GM18951 (cell line): ENCODE data around the gene LTK.

Experiments
- POLR2A ChIP-seq: IDR thresholded peaks from 4 replicates; pipeline ENCODE4 v1.6.1; 2011; ENCODE audit warnings: mild to moderate bottlenecking; ENCODE audit not compliant: insufficient read length, insufficient read depth; ENCODE audit errors: extremely low read depth
- in situ Hi-C: fragments of 300-500 bp; cut with MboI; formaldehyde crosslinking; loops from one replicate; pipeline ENCODE4 v1.12.0; 2022; ENCODE audit warnings: low sequenced_read_pairs, mixed read lengths, inconsistent platforms; ENCODE audit not compliant: unreplicated experiment

The LTK gene

GRCh38 chr15:41512512-41512939 lies 1.1 kb downstream of the LTK start:
- in situ Hi-C loops = no loop called here
- no peak for TF ChIP-seq POLR2A

GRCh38 chr15:41511899-41512369 lies 1.7 kb downstream of the LTK start:
- in situ Hi-C loops = no loop called here
- no peak for TF ChIP-seq POLR2A

GRCh38 chr15:41511331-41511898 lies 2.2 kb downstream of the LTK start:
- in situ Hi-C loops = no loop called here
- TF ChIP-seq POLR2A = no peak

GRCh38 chr15:41510728-41511127 lies 2.9 kb downstream of the LTK start:
- TF ChIP-seq POLR2A = no peak

GRCh38 chr15:41507820-41508290 lies 5.8 kb downstream of the LTK start:
- no peak for TF ChIP-seq POLR2A
- in situ Hi-C loops = no loop called here

More at GRCh38 chr15:41510728-41511127, 2.9 kb downstream of the LTK start:
- in situ Hi-C loops = no loop called here

- TF ChIP-seq POLR2A = no peak
- in situ Hi-C loops = no loop called here
These were observed 6.8 kb downstream of the LTK start for GRCh38 chr15:41506796-41507341.

DNA sequence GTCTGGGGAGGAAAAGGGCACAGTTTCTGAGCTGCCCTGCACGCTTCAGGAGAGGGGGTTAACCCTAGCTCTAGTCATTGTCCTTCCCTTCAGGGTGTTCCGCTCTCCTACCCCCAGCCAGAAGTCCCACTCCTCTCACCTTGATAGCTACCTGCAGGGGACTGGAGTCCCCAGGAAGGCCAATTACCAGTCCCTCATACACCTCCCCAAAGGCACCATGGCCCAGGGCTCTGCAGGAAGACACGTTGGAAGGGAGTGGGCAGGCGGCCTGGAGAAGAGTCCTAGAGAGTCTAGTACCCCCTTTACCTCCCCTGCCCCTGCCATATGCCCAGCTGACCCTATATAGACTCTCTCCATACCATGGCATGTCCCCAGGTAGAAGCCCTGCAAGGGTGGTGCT lies 7.9 kb downstream of the LTK start:
- no peak for TF ChIP-seq POLR2A
- in situ Hi-C loops = no loop called here

DNA sequence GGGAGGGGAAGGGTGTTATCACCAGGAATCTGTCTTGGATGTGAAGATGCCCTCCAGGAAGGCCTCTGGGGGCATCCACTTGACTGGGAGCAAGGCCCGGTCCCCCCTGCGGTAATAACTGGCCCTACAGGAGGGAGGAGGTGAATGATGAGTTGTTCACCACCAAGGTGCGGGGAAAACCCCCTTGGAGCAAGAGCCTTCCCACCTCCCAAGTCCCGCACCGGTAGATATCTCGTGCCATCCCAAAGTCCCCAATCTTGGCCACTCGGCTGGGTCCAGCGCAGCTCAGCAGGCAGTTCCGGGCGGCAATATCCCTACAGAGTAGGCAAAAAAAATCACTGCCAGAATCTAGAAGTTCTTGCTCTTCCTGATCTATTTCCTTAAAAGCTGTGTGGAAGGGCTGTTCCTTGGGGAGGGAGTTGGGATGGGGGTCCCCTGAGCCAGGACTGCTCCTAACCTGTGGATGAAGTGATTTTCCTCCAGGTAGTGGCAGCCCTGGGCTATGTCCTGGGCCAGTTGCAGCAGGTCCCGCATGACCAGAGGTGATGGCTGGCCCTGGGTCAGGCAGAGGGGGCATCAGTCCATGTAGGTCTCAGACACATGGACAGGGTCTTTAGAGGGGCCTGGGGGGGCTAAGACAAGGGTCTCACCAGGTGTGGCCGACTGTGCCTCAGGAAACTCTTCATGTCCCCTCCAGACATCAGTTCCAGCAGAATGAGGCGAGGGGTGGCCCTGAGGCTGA lies 8.7 kb downstream of the LTK start:
- no peak for TF ChIP-seq POLR2A
- in situ Hi-C loops = no loop called here

- TF ChIP-seq POLR2A = no peak
- in situ Hi-C loops = no loop called here
These were observed 10.0 kb downstream of the LTK start for GRCh38 chr15:41503669-41504010.

DNA sequence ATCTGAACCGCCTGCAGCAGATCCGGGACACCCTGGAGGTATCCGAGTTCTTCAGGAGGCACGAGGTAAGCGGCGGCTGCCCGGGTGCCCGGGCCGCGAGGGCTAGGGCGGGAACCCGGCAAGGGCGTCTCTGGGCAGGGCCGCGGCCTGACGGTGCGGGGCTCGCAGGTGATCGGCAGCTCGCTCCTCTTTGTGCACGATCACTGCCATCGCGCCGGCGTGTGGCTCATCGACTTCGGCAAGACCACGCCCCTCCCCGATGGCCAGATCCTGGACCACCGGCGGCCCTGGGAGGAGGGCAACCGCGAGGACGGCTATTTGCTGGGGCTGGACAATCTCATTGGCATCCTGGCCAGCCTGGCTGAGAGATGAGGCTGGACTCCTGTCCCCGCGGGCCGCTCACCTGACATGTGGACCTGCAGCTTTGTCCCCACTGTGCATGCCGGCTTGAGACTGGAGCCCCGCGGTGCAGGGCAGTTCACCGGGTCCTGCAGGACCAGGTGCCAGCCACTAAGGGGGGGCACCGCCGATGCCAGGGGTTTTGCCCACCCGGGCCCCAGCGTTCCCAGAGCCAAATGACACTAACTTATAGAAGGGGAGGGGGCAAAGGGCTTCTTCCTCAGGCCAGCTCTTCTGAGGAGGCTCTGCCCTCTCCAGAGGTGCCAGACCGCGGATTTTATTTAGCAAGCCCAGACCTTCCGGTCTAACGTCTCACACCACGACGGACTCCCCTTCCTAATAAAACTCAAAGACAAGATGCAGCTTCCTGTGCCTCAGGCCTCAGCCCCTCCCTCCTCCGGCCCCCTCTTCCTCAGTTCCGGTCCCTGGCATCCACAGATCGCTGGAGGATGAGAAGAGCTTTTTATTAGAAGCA lies 10.6 kb downstream of the LTK start:
- no peak for TF ChIP-seq POLR2A
- in situ Hi-C loops = no loop called here

DNA sequence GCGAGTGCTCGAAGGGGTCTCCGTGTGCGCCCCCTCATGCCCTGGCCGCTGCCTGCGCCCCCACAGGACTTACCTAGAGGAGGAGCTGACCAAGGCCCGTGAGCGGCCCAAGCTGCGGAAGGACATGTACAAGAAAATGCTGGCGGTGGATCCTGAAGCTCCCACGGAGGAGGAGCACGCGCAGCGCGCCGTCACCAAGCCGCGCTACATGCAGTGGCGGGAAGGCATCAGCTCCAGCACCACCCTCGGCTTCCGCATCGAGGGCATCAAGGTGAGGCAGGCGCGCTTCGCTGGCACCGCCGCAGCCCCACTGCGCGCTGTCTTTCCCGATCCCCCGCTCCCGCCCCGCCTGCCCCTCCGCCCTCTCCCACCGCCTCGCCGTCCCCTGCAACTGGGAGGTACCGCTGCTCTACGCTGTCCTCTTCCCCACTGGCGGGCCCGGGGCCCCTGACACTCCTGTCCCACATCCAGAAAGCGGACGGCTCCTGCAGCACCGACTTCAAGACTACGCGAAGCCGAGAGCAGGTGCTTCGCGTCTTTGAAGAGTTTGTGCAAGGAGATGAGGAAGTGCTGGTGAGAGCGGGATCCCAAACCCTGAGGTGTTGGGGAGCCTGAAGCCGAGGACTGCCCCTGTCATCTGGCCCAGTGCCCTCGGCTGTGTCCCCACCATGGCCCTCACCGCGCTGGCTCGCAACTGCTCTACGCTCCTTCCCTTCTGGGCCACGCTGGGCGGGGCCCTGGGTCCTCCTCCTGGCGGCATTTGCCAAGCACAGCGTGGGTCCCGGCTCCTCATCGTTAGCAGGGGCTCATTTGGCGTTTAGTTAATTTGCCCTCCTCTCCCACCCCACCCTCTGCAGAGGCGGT lies 11.5 kb downstream of the LTK start:
- in situ Hi-C loops = no loop called here
- no peak for TF ChIP-seq POLR2A

DNA sequence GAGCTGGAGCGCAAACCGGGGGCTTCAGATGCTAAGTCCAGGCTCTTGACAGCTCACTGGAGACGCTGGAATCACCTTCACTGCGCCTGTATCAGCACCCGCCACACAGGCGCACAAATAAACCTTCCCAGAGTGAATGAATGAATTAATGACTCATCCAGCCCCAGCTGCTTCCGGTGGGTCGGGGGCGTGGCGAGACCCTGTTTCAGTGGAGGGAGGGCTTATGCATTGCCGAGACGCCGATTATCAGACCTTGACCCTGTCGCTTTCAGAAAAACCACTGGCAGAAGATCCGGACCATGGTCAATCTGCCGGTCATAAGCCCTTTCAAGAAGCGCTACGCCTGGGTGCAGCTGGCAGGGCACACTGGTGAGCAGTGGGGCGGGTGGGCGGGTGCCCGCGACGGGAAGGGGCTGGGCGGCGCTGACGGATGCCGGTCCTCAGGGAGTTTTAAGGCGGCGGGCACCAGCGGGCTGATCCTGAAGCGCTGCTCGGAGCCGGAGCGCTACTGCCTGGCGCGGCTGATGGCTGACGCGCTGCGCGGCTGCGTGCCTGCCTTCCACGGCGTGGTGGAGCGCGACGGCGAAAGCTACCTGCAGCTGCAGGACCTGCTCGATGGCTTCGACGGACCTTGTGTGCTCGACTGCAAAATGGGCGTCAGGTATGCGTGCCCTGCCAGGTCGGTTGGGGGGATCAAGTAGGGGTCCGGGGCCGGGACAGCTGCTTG lies 12.3 kb downstream of the LTK start:
- TF ChIP-seq POLR2A = no peak
- in situ Hi-C loops = no loop called here
